Karpas-422 (cell line): ENCODE results near the gene FASN. TPM values are rescaled to one million over a fixed set of nuclear protein-coding genes. Genes with fewer than 3 reads are reported as not detected.

Experiments used
- DNase-seq: peaks from one replicate; pipeline ENCODE4 v3.0.0-alpha.2; 2015
- H2AFZ ChIP-seq: fragments of 200-600 bp; sonication (generic); 2 replicates; pipeline ENCODE4 v1.6.1; 2014; ENCODE audit warnings: antibody characterized with exemption, low read length, mixed read lengths
- H3K27ac ChIP-seq: fragments of 200-600 bp; sonication (generic); 2 replicates; pipeline ENCODE4 v1.5.1; 2014; ENCODE audit warnings: mild to moderate bottlenecking, low read length, moderate library complexity
- H3K27me3 ChIP-seq: fragments of 200-600 bp; sonication (generic); 2 replicates; pipeline ENCODE4 v1.6.1; 2014; ENCODE audit warnings: low read length, mixed read lengths
- H3K36me3 ChIP-seq: fragments of 200-600 bp; sonication (generic); 2 replicates; pipeline ENCODE4 v1.6.1; 2014; ENCODE audit warnings: low read length, mixed read lengths; ENCODE audit not compliant: insufficient read depth
- H3K4me1 ChIP-seq: fragments of 200-600 bp; sonication (generic); 2 replicates; pipeline ENCODE4 v1.6.1; 2014; ENCODE audit warnings: mild to moderate bottlenecking, low read length, mixed read lengths
- H3K4me2 ChIP-seq: fragments of 200-600 bp; sonication (generic); 2 replicates; pipeline ENCODE4 v1.6.1; 2014; ENCODE audit warnings: low read length, low read depth, mild to moderate bottlenecking; ENCODE audit not compliant: poor library complexity, severe bottlenecking
- H3K4me3 ChIP-seq: fragments of 200-600 bp; sonication (generic); 2 replicates; pipeline ENCODE4 v1.5.1; 2014; ENCODE audit warnings: mild to moderate bottlenecking, antibody characterized with exemption, low read length, mixed read lengths
- H3K79me2 ChIP-seq: fragments of 200-600 bp; sonication (generic); 2 replicates; pipeline ENCODE4 v1.6.1; 2014; ENCODE audit warnings: mild to moderate bottlenecking, low read length, mixed read lengths
- H3K9ac ChIP-seq: fragments of 200-600 bp; sonication (generic); 2 replicates; pipeline ENCODE4 v1.6.0; 2014; ENCODE audit warnings: low read length
- H3K9me2 ChIP-seq: fragments of 200-600 bp; sonication (generic), shearing (Covaris generic); replicated peaks from 2 replicates; pipeline ENCODE4 v1.6.0; 2014; ENCODE audit warnings: mild to moderate bottlenecking, low read length, moderate library complexity; ENCODE audit not compliant: insufficient read depth
- H3K9me3 ChIP-seq: fragments of 300-700, 200-600 bp; sonication (generic); 2 replicates; pipeline ENCODE4 v1.6.1; 2014; ENCODE audit warnings: low read length, mixed read lengths
- H4K20me1 ChIP-seq: fragments of 200-600 bp; sonication (generic); 2 replicates; pipeline ENCODE4 v1.6.1; 2014; ENCODE audit warnings: mild to moderate bottlenecking, antibody characterized with exemption, low read length, low read depth; ENCODE audit not compliant: insufficient read depth
- total RNA-seq: library from RNA; depleted of rRNA; stranded (reverse); fragments of >200 nt; shearing (Covaris generic); gene quantifications from 2 replicates; pipeline ENCODE4 v1.2.3, GENCODE V29; 2014; ENCODE audit warnings: low replicate concordance

Gene FASN
- total RNA-seq, 1 experiment from 2014 or later, result 94.1 TPM

DNA sequence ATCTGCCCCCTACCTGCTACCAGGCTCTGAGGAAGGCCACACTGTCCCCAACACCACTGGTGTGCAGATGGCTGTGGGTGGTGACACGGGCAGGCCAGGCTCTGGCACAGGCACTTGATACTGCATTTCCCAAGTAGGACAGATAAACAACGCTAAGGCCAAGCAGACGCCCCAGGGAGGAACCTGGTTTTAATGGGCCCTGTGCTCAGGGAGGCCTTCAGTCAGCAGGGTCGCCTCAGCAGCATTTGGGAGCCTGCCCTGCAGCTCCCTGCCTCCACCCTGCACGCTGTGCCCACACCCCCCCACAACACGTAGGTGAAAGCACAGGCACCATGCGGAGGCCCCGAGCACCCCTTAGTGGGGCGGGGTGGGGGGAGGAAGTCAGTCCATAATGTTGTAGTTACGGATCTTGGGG, 3.3 kb upstream of the FASN start:
- Histone ChIP-seq H3K4me1 (peaks cover 50% of the 10 kb centered on the region), H3K9ac (peak overlapping the region; percentile 26; the same call in 1 of the 2 replicates), H3K79me2 (peaks cover 28% of the 10 kb centered on the region), H4K20me1 (peaks cover 9% of the 10 kb centered on the region), H3K9me2 (no peaks in the 10 kb centered on the region), H3K4me3 (no peak overlapping the region), H2AFZ (no peak overlapping the region), H3K27me3 (no peaks in the 10 kb centered on the region), H3K36me3 (peaks cover under 1% of the 10 kb centered on the region; the same call in 1 of the 2 replicates), H3K9me3 (no peaks in the 10 kb centered on the region), H3K27ac (0 out of 2 replicates have a peak overlapping the region, but pooled peaks have one; percentile 22), H3K4me2 (no peak overlapping the region)
- no peak for DNase-seq

DNA sequence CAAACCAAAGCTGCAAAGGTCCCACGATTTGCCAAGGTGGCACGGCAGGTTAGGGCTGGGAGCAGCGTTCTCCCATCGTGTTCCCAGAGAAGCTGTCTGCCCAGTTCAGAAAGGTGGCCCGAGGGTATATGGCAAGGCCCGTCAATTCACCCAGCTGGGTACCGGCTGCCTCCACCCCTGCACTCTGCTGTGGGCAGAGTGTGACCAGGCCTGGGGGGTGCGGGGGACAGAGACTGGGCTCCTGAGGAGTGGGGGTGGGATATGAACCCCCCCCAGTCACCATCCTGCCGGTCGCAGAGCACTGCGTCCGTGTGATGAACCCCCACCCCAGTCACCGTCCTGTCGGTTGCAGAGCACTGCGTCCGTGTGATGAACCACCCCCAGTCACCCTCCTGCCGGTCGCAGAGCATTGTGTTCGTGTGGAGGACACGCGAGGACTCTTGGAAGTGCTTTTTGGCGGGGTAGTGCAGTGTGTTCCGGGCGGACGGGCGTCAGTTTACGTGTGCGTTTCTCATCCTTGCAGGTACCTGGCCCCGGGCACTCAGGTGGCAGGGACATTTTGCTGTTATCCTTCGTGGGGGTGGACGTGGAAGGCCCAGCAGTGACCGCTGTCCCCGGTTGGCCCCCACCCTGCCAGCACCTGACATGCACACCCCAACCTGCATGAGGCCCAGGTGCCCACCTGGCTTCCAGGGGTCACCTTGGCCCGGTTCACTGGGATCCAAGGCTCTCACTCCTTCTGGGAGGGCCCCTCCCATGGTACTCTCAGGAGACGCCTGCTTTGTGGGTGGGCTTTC, 2.7 kb upstream of the FASN start:
- H3K4me2 ChIP-seq, result peak overlapping the region; percentile 96
- H3K27ac ChIP-seq, result peak overlapping the region; percentile 94
- no peaks in the 10 kb centered on the region for H3K9me2 ChIP-seq
- peaks cover 7% of the 10 kb centered on the region for H3K36me3 ChIP-seq
- H3K4me3 ChIP-seq, result peak overlapping the region; percentile 81; the same call in 1 of the 2 replicates
- H4K20me1 ChIP-seq, result peaks cover 15% of the 10 kb centered on the region
- H3K79me2 ChIP-seq, result peaks cover 34% of the 10 kb centered on the region
- peaks cover 50% of the 10 kb centered on the region for H3K4me1 ChIP-seq
- no peak for DNase-seq
- no peaks in the 10 kb centered on the region for H3K9me3 ChIP-seq
- peak overlapping the region; percentile 100; the same call in 1 of the 2 replicates for H3K9ac ChIP-seq
- H3K27me3 ChIP-seq, result no peaks in the 10 kb centered on the region
- no peak overlapping the region for H2AFZ ChIP-seq

- no peaks in the 10 kb centered on the region for H3K27me3 ChIP-seq
- peaks cover 45% of the 10 kb centered on the region for H3K79me2 ChIP-seq
- peak overlapping the region; percentile 100 for H3K9ac ChIP-seq
- peak; percentile 78 for DNase-seq
- no peaks in the 10 kb centered on the region for H3K9me3 ChIP-seq
- peak overlapping the region; percentile 96 for H3K4me2 ChIP-seq
- peak overlapping the region; percentile 81 for H3K4me3 ChIP-seq
- H3K36me3 ChIP-seq, result peaks cover 14% of the 10 kb centered on the region
- no peaks in the 10 kb centered on the region for H3K9me2 ChIP-seq
- peaks cover 26% of the 10 kb centered on the region for H4K20me1 ChIP-seq
- H3K27ac ChIP-seq, result peak overlapping the region; percentile 94
- peaks cover 41% of the 10 kb centered on the region for H3K4me1 ChIP-seq
- H2AFZ ChIP-seq, result no peak overlapping the region
Measured at GRCh38 chr17:82098939-82099763, 1.1 kb upstream of the FASN start.

GRCh38 chr17:82097919-82098168, 192 bp downstream of the FASN start:
- Histone ChIP-seq H3K27ac (peak overlapping the region; percentile 89), H3K4me2 (peak overlapping the region; percentile 74)

DNA sequence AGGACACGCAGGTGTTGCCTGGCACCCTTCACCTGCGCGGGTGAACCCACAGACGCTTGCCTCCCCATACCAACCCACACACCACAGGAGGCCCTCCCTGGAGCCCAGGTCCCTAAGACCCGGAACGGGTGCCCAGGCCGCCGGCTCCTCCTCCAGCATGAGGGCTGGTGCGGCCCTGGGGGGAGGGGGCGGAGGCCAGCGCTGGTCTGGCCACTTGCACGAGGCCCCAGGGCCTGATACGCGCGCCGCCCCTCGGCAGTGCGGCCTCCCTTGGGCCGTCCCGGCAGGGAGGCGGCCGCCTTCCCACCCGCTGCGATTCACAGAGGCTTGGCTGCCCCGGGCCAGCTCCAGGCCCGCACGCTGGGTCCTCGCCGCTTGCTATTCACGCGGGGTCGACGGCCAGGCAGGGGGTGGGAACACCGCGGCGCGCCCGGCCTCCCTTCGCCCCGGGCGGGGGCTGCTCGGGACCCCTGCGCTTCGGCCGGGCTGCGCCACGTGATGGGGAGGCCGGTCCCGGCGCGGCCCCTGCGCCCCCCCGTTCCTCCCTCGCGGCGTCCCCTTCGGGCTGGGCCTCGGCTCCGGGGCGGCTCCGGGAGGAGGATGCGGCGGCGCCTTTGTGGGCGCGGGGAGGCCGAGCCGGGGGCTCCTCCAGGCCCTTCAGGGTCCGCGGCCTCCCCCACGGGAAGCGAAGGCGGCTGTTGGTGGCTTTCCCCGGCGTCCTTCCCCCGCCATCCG, 685 bp downstream of the FASN start:
- H3K27ac ChIP-seq, result peak overlapping the region; percentile 89
- peak overlapping the region; percentile 100 for H3K9ac ChIP-seq
- peak overlapping the region; percentile 74 for H3K4me2 ChIP-seq
- H3K36me3 ChIP-seq, result peaks cover 14% of the 10 kb centered on the region
- H4K20me1 ChIP-seq, result peaks cover 36% of the 10 kb centered on the region
- no peaks in the 10 kb centered on the region for H3K27me3 ChIP-seq
- H3K4me1 ChIP-seq, result peaks cover 41% of the 10 kb centered on the region
- H3K79me2 ChIP-seq, result peaks cover 47% of the 10 kb centered on the region
- no peak overlapping the region for H2AFZ ChIP-seq
- no peaks in the 10 kb centered on the region for H3K9me2 ChIP-seq
- H3K9me3 ChIP-seq, result no peaks in the 10 kb centered on the region
- DNase-seq, result peak; percentile 66
- peak overlapping the region; percentile 95 for H3K4me3 ChIP-seq

More at GRCh38 chr17:82097919-82098168, 192 bp downstream of the FASN start:
- Histone ChIP-seq H4K20me1 (peaks cover 35% of the 10 kb centered on the region), H3K9ac (peak overlapping the region; percentile 100), H3K4me3 (peak overlapping the region; percentile 95), H3K9me2 (no peaks in the 10 kb centered on the region), H3K79me2 (peaks cover 47% of the 10 kb centered on the region), H3K4me1 (peaks cover 41% of the 10 kb centered on the region), H3K9me3 (no peaks in the 10 kb centered on the region), H3K27me3 (no peaks in the 10 kb centered on the region), H3K36me3 (peaks cover 14% of the 10 kb centered on the region), H2AFZ (no peak overlapping the region)
- DNase-seq, result no peak

- H3K4me2 ChIP-seq, result peak overlapping the region; percentile 74
- peaks cover 41% of the 10 kb centered on the region for H3K4me1 ChIP-seq
- no peak overlapping the region for H2AFZ ChIP-seq
- no peak for DNase-seq
- H3K9me3 ChIP-seq, result no peaks in the 10 kb centered on the region
- H3K9ac ChIP-seq, result peak overlapping the region; percentile 100
- no peaks in the 10 kb centered on the region for H3K9me2 ChIP-seq
- H3K79me2 ChIP-seq, result peaks cover 47% of the 10 kb centered on the region
- H3K27ac ChIP-seq, result peak overlapping the region; percentile 89
- H3K4me3 ChIP-seq, result peak overlapping the region; percentile 95
- H4K20me1 ChIP-seq, result peaks cover 40% of the 10 kb centered on the region
- no peaks in the 10 kb centered on the region for H3K27me3 ChIP-seq
- peaks cover 14% of the 10 kb centered on the region for H3K36me3 ChIP-seq
Measured at GRCh38 chr17:82096709-82097183, 1.3 kb downstream of the FASN start.

DNA sequence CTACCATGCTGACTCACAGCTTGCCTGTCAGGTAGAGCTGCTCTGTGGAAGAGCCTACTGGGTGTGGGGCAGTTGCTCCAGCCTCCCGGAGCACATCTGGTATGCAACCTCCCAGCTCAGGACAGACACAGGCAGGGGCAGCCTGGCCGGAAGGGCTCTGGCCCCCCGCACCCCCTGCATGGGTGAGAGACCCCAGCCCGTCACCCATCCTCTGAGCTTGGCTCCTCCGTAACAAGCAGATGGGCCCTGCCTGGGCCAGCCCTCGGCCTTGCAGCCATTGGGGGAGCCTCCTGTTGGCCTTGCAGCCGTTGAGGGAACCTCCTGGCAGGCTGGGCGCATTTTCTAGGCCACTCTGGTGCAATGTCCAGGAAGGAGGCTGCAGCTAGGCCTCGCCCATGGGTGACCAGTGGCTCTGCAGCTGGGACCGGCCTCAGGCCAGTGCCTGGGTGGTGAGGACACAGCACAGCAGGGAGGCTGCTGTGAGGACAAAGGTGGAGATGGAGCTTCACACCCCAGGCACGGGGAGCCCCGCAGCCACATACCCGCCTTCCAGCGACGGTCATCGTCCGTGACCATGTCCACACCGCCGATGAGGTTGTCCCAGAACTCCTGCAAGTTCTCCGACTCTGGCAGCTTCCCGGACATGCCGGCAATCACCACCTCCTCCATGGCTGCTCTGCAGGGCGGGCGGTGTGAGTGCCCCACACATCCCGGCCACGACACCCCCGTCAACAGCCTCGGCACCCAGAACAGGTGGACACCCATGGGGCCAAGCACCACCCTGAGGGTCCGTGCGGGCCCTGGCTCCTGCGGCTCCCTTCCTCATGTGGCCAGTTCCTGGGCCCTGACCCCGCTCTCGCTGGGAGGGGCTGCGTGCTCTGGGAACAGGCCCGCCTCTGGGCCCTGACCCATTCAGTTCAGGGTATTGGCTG, 2.0 kb downstream of the FASN start:
- peaks cover 43% of the 10 kb centered on the region for H4K20me1 ChIP-seq
- H3K9ac ChIP-seq, result peak overlapping the region; percentile 100
- H3K4me1 ChIP-seq, result peaks cover 35% of the 10 kb centered on the region
- H3K9me3 ChIP-seq, result no peaks in the 10 kb centered on the region
- H2AFZ ChIP-seq, result no peak overlapping the region
- H3K4me2 ChIP-seq, result peak overlapping the region; percentile 74
- H3K27ac ChIP-seq, result peak overlapping the region; percentile 89; the same call in 1 of the 2 replicates
- no peaks in the 10 kb centered on the region for H3K27me3 ChIP-seq
- peak overlapping the region; percentile 95 for H3K4me3 ChIP-seq
- no peaks in the 10 kb centered on the region for H3K9me2 ChIP-seq
- peaks cover 14% of the 10 kb centered on the region for H3K36me3 ChIP-seq
- DNase-seq, result no peak
- H3K79me2 ChIP-seq, result peaks cover 47% of the 10 kb centered on the region
